Measurements from ENCODE around the gene AUH. TPM values are rescaled to one million over a fixed set of nuclear protein-coding genes. Genes with fewer than 3 reads are reported as not detected.

The AUH gene
- total and polyA plus RNA-seq, 2 donors (not counting 1 experiment from before 2014, with no cell fraction given): 5.2 to 29.1 TPM

GRCh38 chr9:91285729-91286353, 75.9 kb downstream of the AUH start:
- H3K4me1 ChIP-seq (ENCODE audit: control insufficient read depth in 2 of 2, insufficient read depth in 2 of 2, low read length in 2 of 2): no peaks in the 10 kb centered on the region
- H3K9me3 ChIP-seq (ENCODE audit: control extremely low read depth in 1 of 3, control insufficient read depth in 2 of 3, insufficient read depth in 1 of 3, low read length in 2 of 3): no peaks in the 10 kb centered on the region
- no peaks in the 10 kb centered on the region for H3K27me3 ChIP-seq (replicated peaks in 1 of 4; ENCODE audit: control extremely low read depth in 1 of 4, control insufficient read depth in 3 of 4, insufficient read depth in 4 of 4, low read length in 3 of 4)
- ATAC-seq (ENCODE audit: low read depth) (no peak), DNase-seq (no peak)
- intact Hi-C loops (cut with micrococcal nuclease): no loop called here
- Mint-ChIP-seq H3K4me3 (no peak overlapping the region), H3K4me1 (no peaks in the 10 kb centered on the region), H3K9me3 (ENCODE audit: insufficient read depth) (peaks cover 3% of the 10 kb centered on the region), H3K27ac (no peak overlapping the region), H3K27me3 (no peaks in the 10 kb centered on the region)
- H3K4me3 ChIP-seq (ENCODE audit: control extremely low read depth in 1 of 5, extremely low read depth in 1 of 5, insufficient read depth in 1 of 5, low read depth in 2 of 5, low read length in 4 of 5): no peak overlapping the region
- H3K27ac ChIP-seq (ENCODE audit: low read length in 2 of 2): no peak overlapping the region
- H4K20me1 ChIP-seq (ENCODE audit: control insufficient read depth, insufficient read depth, low read length, poor library complexity, severe bottlenecking): no peaks in the 10 kb centered on the region
- TF ChIP-seq EZH2 (IDR thresholded peaks at IDR 0.05; ENCODE audit: borderline replicate concordance, insufficient read depth, low read depth, low read length, poor library complexity, severe bottlenecking) (no peak), CTCF (IDR thresholded peaks at IDR 0.05) (no peak)
- ChIA-PET POLR2A (no interaction called here), CTCF (no interaction called here)
- peaks cover 0 to 3% of the 10 kb centered on the region in 2 experiments for H3K36me3 ChIP-seq (replicated peaks in 1 of 2; ENCODE audit: control extremely low read depth in 1 of 2, control insufficient read depth in 1 of 2, extremely low read depth in 1 of 2, insufficient read depth in 2 of 2, low read length in 1 of 2)
- no peak overlapping the region for H2AFZ ChIP-seq (ENCODE audit: insufficient read depth, low read depth, low read length, poor library complexity, severe bottlenecking)
- H3K4me2 ChIP-seq (replicated peaks; ENCODE audit: low read depth, low read length, poor library complexity, severe bottlenecking): no peak overlapping the region
- WGBS (ENCODE audit: insufficient coverage): 80% methylated on average over 1 of the region's 6 CpGs
- H3K79me2 ChIP-seq (ENCODE audit: control insufficient read depth, insufficient read depth, low read length): no peaks in the 10 kb centered on the region
- H3K9ac ChIP-seq (ENCODE audit: low read length): no peak overlapping the region

GRCh38 chr9:91282292-91282691, 79.4 kb downstream of the AUH start:
- no peak overlapping the region for H2AFZ ChIP-seq (ENCODE audit: insufficient read depth, low read depth, low read length, poor library complexity, severe bottlenecking)
- ATAC-seq (ENCODE audit: low read depth) (no peak), DNase-seq (no peak)
- Mint-ChIP-seq H3K27me3 (no peaks in the 10 kb centered on the region), H3K9me3 (ENCODE audit: insufficient read depth) (peaks cover 3% of the 10 kb centered on the region), H3K4me1 (no peaks in the 10 kb centered on the region), H3K27ac (no peak overlapping the region), H3K4me3 (no peak overlapping the region)
- no peaks in the 10 kb centered on the region for H4K20me1 ChIP-seq (ENCODE audit: control insufficient read depth, insufficient read depth, low read length, poor library complexity, severe bottlenecking)
- H3K36me3 ChIP-seq (replicated peaks in 1 of 2; ENCODE audit: control extremely low read depth in 1 of 2, control insufficient read depth in 1 of 2, extremely low read depth in 1 of 2, insufficient read depth in 2 of 2, low read length in 1 of 2): peaks cover 0 to 3% of the 10 kb centered on the region in 2 experiments
- no peak overlapping the region for H3K27ac ChIP-seq (ENCODE audit: low read length in 2 of 2)
- no peaks in the 10 kb centered on the region for H3K9me3 ChIP-seq (ENCODE audit: control extremely low read depth in 1 of 3, control insufficient read depth in 2 of 3, insufficient read depth in 1 of 3, low read length in 2 of 3)
- no peaks in the 10 kb centered on the region for H3K27me3 ChIP-seq (replicated peaks in 1 of 4; ENCODE audit: control extremely low read depth in 1 of 4, control insufficient read depth in 3 of 4, insufficient read depth in 4 of 4, low read length in 3 of 4)
- H3K4me1 ChIP-seq (ENCODE audit: control insufficient read depth in 2 of 2, insufficient read depth in 2 of 2, low read length in 2 of 2): no peaks in the 10 kb centered on the region
- intact Hi-C loops (cut with micrococcal nuclease): no loop called here
- no peak overlapping the region for H3K4me3 ChIP-seq (ENCODE audit: control extremely low read depth in 1 of 5, extremely low read depth in 1 of 5, insufficient read depth in 1 of 5, low read depth in 2 of 5, low read length in 4 of 5)
- TF ChIP-seq EZH2 (IDR thresholded peaks at IDR 0.05; ENCODE audit: borderline replicate concordance, insufficient read depth, low read depth, low read length, poor library complexity, severe bottlenecking) (no peak), CTCF (IDR thresholded peaks at IDR 0.05) (no peak)
- H3K9ac ChIP-seq (ENCODE audit: low read length): no peak overlapping the region
- ChIA-PET POLR2A (no interaction called here), CTCF (no interaction called here)
- WGBS (ENCODE audit: insufficient coverage): no CpG with 5 or more reads among the region's 3 CpGs
- no peak overlapping the region for H3K4me2 ChIP-seq (replicated peaks; ENCODE audit: low read depth, low read length, poor library complexity, severe bottlenecking)
- no peaks in the 10 kb centered on the region for H3K79me2 ChIP-seq (ENCODE audit: control insufficient read depth, insufficient read depth, low read length)

All from B cell (primary cell).